H1 (cell line): ENCODE data around the gene DOCK1. TPM values are rescaled to one million over a fixed set of nuclear protein-coding genes. Genes with fewer than 3 reads are reported as not detected.
A peak's percentile ranks its signal among the peaks of the same experiment; 100 is the strongest.

Experiments used
- CTCF ChIA-PET: fragments of 300-600 bp; sonication (Branson Sonifier 250); formaldehyde crosslinking; loops from one replicate; lab custom pipeline; 2021; ENCODE audit not compliant: partially characterized antibody; lab: Charles Lee
- POLR2A ChIA-PET: fragments of 300-600 bp; sonication (Branson Sonifier 250); formaldehyde crosslinking; loops from one replicate; lab custom pipeline; 2021; ENCODE audit warnings: inconsistent platforms; ENCODE audit not compliant: partially characterized antibody; lab: Charles Lee
- DNase-seq, 2 experiments: peaks; one replicate each; pipeline versions ENCODE4 v3.0.0 to v3.0.0-alpha.2; 2010 to 2022; ENCODE audit warnings: low spot score in 2 of 2, low read depth in 1 of 2, mixed read lengths in 1 of 2
- FAIRE-seq: peaks from 2 replicates; lab custom pipeline; 2011; peaks lifted over from hg19 to GRCh38; lab: Jason Lieb, UNC
- H2AFZ ChIP-seq: 2 replicates; pipeline ENCODE4 v1.8.1; 2012; ENCODE audit warnings: low read length, inconsistent platforms
- H2AK5ac ChIP-seq: 2 replicates; pipeline ENCODE4 v1.6.1; 2013; ENCODE audit warnings: low read depth, low read length
- H2BK120ac ChIP-seq: replicated peaks from 2 replicates; pipeline ENCODE3; 2013; ENCODE audit warnings: low read depth, low read length, inconsistent platforms
- H2BK12ac ChIP-seq: 2 replicates; pipeline ENCODE4 v1.6.1; 2013; ENCODE audit warnings: low read depth, low read length
- H2BK15ac ChIP-seq: 2 replicates; pipeline ENCODE4 v1.6.1; 2013; ENCODE audit warnings: low read length
- H2BK20ac ChIP-seq: 2 replicates; pipeline ENCODE4 v1.6.1; 2013; ENCODE audit warnings: low read length
- H2BK5ac ChIP-seq: 2 replicates; pipeline ENCODE4 v1.6.1; 2013; ENCODE audit warnings: low read depth, low read length
- H3K14ac ChIP-seq: 2 replicates; pipeline ENCODE4 v1.6.1; 2013; ENCODE audit warnings: inconsistent platforms; ENCODE audit not compliant: insufficient read length
- H3K18ac ChIP-seq: 2 replicates; pipeline ENCODE4 v1.6.1; 2013; ENCODE audit warnings: low read length; ENCODE audit errors: extremely low read depth
- H3K23ac ChIP-seq: 2 replicates; pipeline ENCODE4 v1.6.1; 2013; ENCODE audit warnings: inconsistent platforms; ENCODE audit not compliant: insufficient read length
- H3K23me2 ChIP-seq: 2 replicates; pipeline ENCODE4 v1.6.1; 2013; ENCODE audit warnings: low read depth, low read length
- H3K27ac ChIP-seq: 2 replicates; pipeline ENCODE4 v1.6.1; 2011; ENCODE audit warnings: low read depth, low read length, inconsistent platforms
- H3K27me3 ChIP-seq, 4 experiments: replicated peaks in 1 of 4; 1 replicate in 1 of 4; 2 replicates in 3 of 4; pipeline versions ENCODE4 v1.6.1 to v1.8.1; 2011 to 2013; ENCODE audit warnings: low read length in 3 of 4, mild to moderate bottlenecking in 3 of 4, inconsistent platforms in 2 of 4, mixed read lengths in 2 of 4, moderate library complexity in 1 of 4; ENCODE audit not compliant: control insufficient read depth in 3 of 4, insufficient read depth in 3 of 4; ENCODE audit errors: extremely low read depth in 1 of 4
- H3K36me3 ChIP-seq, 4 experiments: 2 replicates each; pipeline versions ENCODE4 v1.6.1 to v1.8.1; 2011 to 2013; ENCODE audit warnings: mild to moderate bottlenecking in 4 of 4, low read length in 3 of 4, moderate library complexity in 2 of 4, control low read depth in 1 of 4, inconsistent platforms in 1 of 4; ENCODE audit not compliant: insufficient read depth in 4 of 4, control insufficient read depth in 2 of 4
- H3K4ac ChIP-seq: replicated peaks from 2 replicates; pipeline ENCODE3; 2013; ENCODE audit warnings: low read length, low read depth, mixed read lengths, inconsistent platforms; ENCODE audit not compliant: insufficient read length
- H3K4me1 ChIP-seq, 4 experiments: replicated peaks in 1 of 4; 1 replicate in 1 of 4; 2 replicates in 3 of 4; pipeline versions ENCODE4 v1.6.1 to v1.8.1; 2011 to 2013; ENCODE audit warnings: low read length in 3 of 4, inconsistent platforms in 2 of 4, mixed read lengths in 1 of 4; ENCODE audit not compliant: insufficient read depth in 4 of 4, control insufficient read depth in 3 of 4
- H3K4me2 ChIP-seq, 2 experiments: 2 replicates each; pipeline versions ENCODE4 v1.6.1 to v1.8.1; 2011 to 2013; ENCODE audit warnings: low read depth in 2 of 2, low read length in 2 of 2, control low read depth in 1 of 2, inconsistent platforms in 1 of 2, mild to moderate bottlenecking in 1 of 2; ENCODE audit not compliant: insufficient read depth in 1 of 2
- H3K4me3 ChIP-seq, 4 experiments: fragments of 200-600, 300-600 bp in 1 of 4; sonication (generic), shearing (Covaris generic), sonication (Bioruptor Twin) in 1 of 4; 2 replicates each; pipeline versions ENCODE4 v1.5.1 to v1.8.1; 2011 to 2016; ENCODE audit warnings: low read length in 4 of 4, low read depth in 3 of 4, control low read depth in 2 of 4, inconsistent platforms in 2 of 4, mild to moderate bottlenecking in 2 of 4, mixed read lengths in 1 of 4, moderate library complexity in 1 of 4; ENCODE audit not compliant: insufficient read depth in 2 of 4; ENCODE audit errors: extremely low read depth in 1 of 4
- H3K56ac ChIP-seq: replicated peaks from 2 replicates; pipeline ENCODE3; 2013; ENCODE audit warnings: low read depth, mild to moderate bottlenecking, mixed read lengths, low read length, inconsistent platforms; ENCODE audit not compliant: insufficient read length
- H3K79me1 ChIP-seq: 2 replicates; pipeline ENCODE4 v1.6.1; 2013; ENCODE audit warnings: low read depth, low read length, control low read depth
- H3K79me2 ChIP-seq, 2 experiments: 2 replicates each; pipeline versions ENCODE4 v1.6.1 to v1.8.1; 2012 to 2013; ENCODE audit warnings: low read length in 2 of 2, mild to moderate bottlenecking in 2 of 2, inconsistent platforms in 1 of 2; ENCODE audit not compliant: insufficient read depth in 2 of 2, control insufficient read depth in 1 of 2
- H3K9ac ChIP-seq, 4 experiments: replicated peaks in 1 of 4; 1 replicate in 1 of 4; 2 replicates in 3 of 4; pipeline versions ENCODE4 v1.6.1 to v1.8.1; 2011 to 2013; ENCODE audit warnings: low read depth in 3 of 4, low read length in 3 of 4, control low read depth in 2 of 4, mild to moderate bottlenecking in 2 of 4, moderate library complexity in 2 of 4, inconsistent platforms in 1 of 4; ENCODE audit errors: extremely low read depth in 1 of 4
- H3K9me3 ChIP-seq, 2 experiments: 2 replicates each; pipeline versions ENCODE4 v1.6.1 to v1.8.1; 2012 to 2013; ENCODE audit warnings: mild to moderate bottlenecking in 2 of 2, moderate library complexity in 2 of 2, control low read depth in 1 of 2, inconsistent platforms in 1 of 2, low read depth in 1 of 2, low read length in 1 of 2, mixed read lengths in 1 of 2; ENCODE audit not compliant: insufficient read depth in 2 of 2
- H4K20me1 ChIP-seq, 2 experiments: replicated peaks in 1 of 2; 2 replicates each; pipeline versions ENCODE3 to v1.8.1; 2011 to 2013; ENCODE audit warnings: inconsistent platforms in 2 of 2, low read length in 2 of 2, mild to moderate bottlenecking in 1 of 2; ENCODE audit not compliant: insufficient read depth in 2 of 2, control insufficient read depth in 1 of 2
- H4K5ac ChIP-seq: 2 replicates; pipeline ENCODE4 v1.6.1; 2013; ENCODE audit warnings: low read length, low read depth, mixed read lengths, inconsistent platforms; ENCODE audit not compliant: insufficient read length
- H4K8ac ChIP-seq: 2 replicates; pipeline ENCODE4 v1.8.0; 2013; ENCODE audit warnings: mild to moderate bottlenecking, moderate library complexity, low read length, inconsistent platforms; ENCODE audit not compliant: insufficient read depth; ENCODE audit errors: extremely low read depth
- H4K91ac ChIP-seq: replicated peaks from 2 replicates; pipeline ENCODE3; 2013; ENCODE audit warnings: low read length, mixed read lengths, inconsistent platforms; ENCODE audit not compliant: insufficient read length
- BRCA1 ChIP-seq: IDR thresholded peaks from 2 replicates; pipeline ENCODE4 v1.6.1; 2012; ENCODE audit warnings: low read depth, low read length, improper control_type of control experiment
- CBX5 ChIP-seq: fragments of 300-800, 300-1000 bp; sonication (generic); IDR thresholded peaks from 2 replicates; pipeline ENCODE4 v1.7.1; 2016; ENCODE audit warnings: antibody characterized with exemption, low read length, low read depth
- CEBPB ChIP-seq: IDR thresholded peaks from 2 replicates; pipeline ENCODE4 v1.6.1; 2012; ENCODE audit warnings: low read depth, low read length
- CHD1 ChIP-seq: IDR thresholded peaks from 2 replicates; pipeline ENCODE4 v1.6.1; 2012; ENCODE audit warnings: low read depth, low read length, improper control_type of control experiment
- CREB1 ChIP-seq: IDR thresholded peaks from 2 replicates; pipeline ENCODE4 v1.6.1; 2012; ENCODE audit warnings: inconsistent platforms
- POLR2A ChIP-seq, 2 experiments: IDR thresholded peaks; 1 replicate in 1 of 2; 2 replicates in 1 of 2; pipeline ENCODE4 v1.6.1; 2011; ENCODE audit warnings: low read depth in 2 of 2, low read length in 2 of 2, mild to moderate bottlenecking in 2 of 2; ENCODE audit errors: control extremely low read depth in 1 of 2
- POU5F1 ChIP-seq: IDR thresholded peaks from 2 replicates; pipeline ENCODE4 v1.6.1; 2011; ENCODE audit warnings: low read depth, mild to moderate bottlenecking, low read length, moderate library complexity
- SIN3A ChIP-seq, 2 experiments: IDR thresholded peaks in 1 of 2; conservative IDR thresholded peaks in 1 of 2; 2 replicates each; pipeline ENCODE4 v1.6.1; 2011 to 2012; ENCODE audit warnings: low read length in 2 of 2, improper control_type of control experiment in 1 of 2, low read depth in 1 of 2, mild to moderate bottlenecking in 1 of 2
- TAF1 ChIP-seq: IDR thresholded peaks from 2 replicates; pipeline ENCODE4 v1.6.1; 2011; ENCODE audit warnings: mild to moderate bottlenecking, low read depth, low read length
- TBP ChIP-seq: IDR thresholded peaks from 2 replicates; pipeline ENCODE4 v1.6.1; 2011; ENCODE audit warnings: low read depth, low read length, improper control_type of control experiment
- USF2 ChIP-seq: IDR thresholded peaks from 2 replicates; pipeline ENCODE4 v1.6.1; 2011; ENCODE audit warnings: low read length, improper control_type of control experiment
- WGBS, 2 experiments: shearing (Covaris generic) in 1 of 2; methylation state at CpG; one replicate each; pipeline versions ENCODE4 v1.1.6 to v1.1.7; 2013 to 2015; ENCODE audit warnings: low lambda C conversion rate in 2 of 2, mixed read lengths in 2 of 2, inconsistent platforms in 1 of 2, low coverage in 1 of 2, missing lambda C conversion rate in 1 of 2; ENCODE audit not compliant: insufficient replicate concordance in 2 of 2, insufficient coverage in 1 of 2, insufficient read length in 1 of 2; ENCODE audit errors: extremely low coverage in 1 of 2, missing lambda C conversion rate in 1 of 2; 5-methylcytosine and 5-hydroxymethylcytosine counted together
- polyA plus RNA-seq, 7 experiments: library from polyadenylated mRNA; depleted of rRNA in 3 of 7; stranded (reverse) in 5 of 7; unstranded in 2 of 7; fragments of >200 nt in 5 of 7; fragments of 200-250 nt in 2 of 7; gene quantifications; 1 replicate in 5 of 7; 2 replicates in 1 of 7; 4 replicates in 1 of 7; pipeline versions ENCODE4 v1.2.1 to v1.2.3, GENCODE V29; 2011 to 2013; ENCODE audit warnings: missing spikeins in 2 of 7, mixed read lengths in 2 of 7
- total RNA-seq: library from RNA; stranded (reverse); fragmentation: NEBNext Ultra II Directional; extraction: Animal tissue kit (Norgen Biotek cat#: 25700); gene quantifications from 2 replicates; pipeline ENCODE4 v1.2.1, GENCODE V29; 2021

DOCK1 gene
- total and polyA plus RNA-seq, 2 of the 8 experiments (the other 6 are each of a cell fraction or from before 2014, with no cell fraction given), result 11.6 to 53.0 TPM

- H3K9ac ChIP-seq, result peak within 1 kb of the TSS in 2 of 4 experiments; percentile 17 to 67; a peak in 3 of 7 replicates
- CTCF ChIA-PET, result interaction anchor here (1.1 to 1.4 kb wide), 2 partner anchors 260 to 381 kb away, joined by 3 to 4 read pairs; no protein-coding TSS in a partner anchor
- H2AFZ ChIP-seq, result no peak within 1 kb of the TSS
- FAIRE-seq, result no peak
- 7% methylated on average over 28 of the region's 81 CpGs; no CpG with 5 or more reads in 1 of the 2 experiments for WGBS, 2 experiments
- no peak within 1 kb of the TSS for H2BK120ac ChIP-seq
- no peaks in the 10 kb centered on the region for H3K79me1 ChIP-seq
- H3K23me2 ChIP-seq, result peaks cover 13% of the 10 kb centered on the region; the same call in 1 of the 2 replicates
- H3K56ac ChIP-seq, result no peak within 1 kb of the TSS
- peaks cover 3 to 9% (median 7%) of the 10 kb centered on the region in 4 experiments; a peak in 5 of 7 replicates for H3K4me1 ChIP-seq
- H3K23ac ChIP-seq, result no peak within 1 kb of the TSS
- H2BK20ac ChIP-seq, result no peak within 1 kb of the TSS
- H3K9me3 ChIP-seq, result no peaks in the 10 kb centered on the region
- no peaks in the 10 kb centered on the region for H3K79me2 ChIP-seq
- no peak within 1 kb of the TSS for H2BK5ac ChIP-seq
- no peak within 1 kb of the TSS for H2BK15ac ChIP-seq
- peak within 1 kb of the TSS; percentile 93 to 97 for H3K4me2 ChIP-seq
- POLR2A ChIA-PET, result interaction anchor here (0.6 to 2.1 kb wide), 3 partner anchors 9 to 50 kb away, joined by 3 to 6 read pairs (median 4); no protein-coding TSS in a partner anchor
- no peaks in the 10 kb centered on the region for H3K36me3 ChIP-seq
- no peak within 1 kb of the TSS for H3K14ac ChIP-seq
- H4K91ac ChIP-seq, result no peak within 1 kb of the TSS
- peaks cover 0 to 34% (median 17%) of the 10 kb centered on the region in 4 experiments; a peak in 6 of 7 replicates for H3K27me3 ChIP-seq
- H2BK12ac ChIP-seq, result no peak within 1 kb of the TSS
- no peak within 1 kb of the TSS for H4K5ac ChIP-seq
- 0 out of 2 replicates have a peak within 1 kb of the TSS, but pooled peaks have one; percentile 61 for H2AK5ac ChIP-seq
- H3K27ac ChIP-seq, result no peak within 1 kb of the TSS
- DNase-seq, result peak in 1 of 2 experiments; percentile 76
- peak within 1 kb of the TSS; percentile 44 to 66 (median 49) for H3K4me3 ChIP-seq
- H4K8ac ChIP-seq, result peak within 1 kb of the TSS; percentile 37; the same call in 1 of the 2 replicates
- peak within 1 kb of the TSS; percentile 53 for H3K4ac ChIP-seq
- H4K20me1 ChIP-seq, result peaks cover 11 to 12% of the 10 kb centered on the region in 2 experiments
- peak within 1 kb of the TSS; percentile 6; the same call in 1 of the 2 replicates for H3K18ac ChIP-seq
- TF ChIP-seq TAF1, result 0 out of 2 replicates have a peak, but pooled peaks have one; percentile 2
- no peak for TF ChIP-seq POLR2A (IDR thresholded peaks at IDR 0.05; ENCODE audit: control extremely low read depth in 1 of 2, low read depth in 2 of 2, low read length in 2 of 2)
- TF ChIP-seq CBX5, result no peak
- TF ChIP-seq CREB1, result no peak
- TF ChIP-seq BRCA1, result no peak
- TF ChIP-seq USF2, result no peak
- TF ChIP-seq POU5F1, result no peak
- no peak for TF ChIP-seq CEBPB
- no peak for TF ChIP-seq CHD1
- TF ChIP-seq TBP, result no peak
- peak in 1 of 2 experiments; percentile 66; a peak in 2 of 4 replicates for TF ChIP-seq SIN3A (conservative IDR thresholded peaks at IDR 0.05 in 1 of 2, IDR thresholded peaks at IDR 0.05 in 1 of 2; ENCODE audit: low read depth in 1 of 2, low read length in 2 of 2)
These were observed 291.3 kb downstream of the DOCK1 start, which contains the start of gene INSYN2A for GRCh38 chr10:127196282-127197153. Gene INSYN2A, minus strand, starts transcription at chr10:127196591. Its CDS starts 20,196 bp downstream, at chr10:127176395.
